Heart left ventricle (tissue), 13 donors: Measurements from ENCODE around the gene KANSL1.

Experiments used
- POLR2A ChIP-seq, 2 donors: fragments of 450-650 bp; IDR thresholded peaks; one replicate each; pipeline ENCODE4 v1.6.1; 2017; ENCODE audit warnings: antibody characterized with exemption in 2 of 2, mild to moderate bottlenecking in 2 of 2, moderate library complexity in 2 of 2
- TF ChIP-seq, protein P1 (sequence below), 12 donors: fragments of 200-600 bp; sonication (generic) in 4 of 12; IDR thresholded peaks; one replicate each; pipeline versions ENCODE4 v1.5.0 to v1.8.0; 2018 to 2022; ENCODE audit warnings: antibody characterized with exemption in 12 of 12, mild to moderate bottlenecking in 5 of 12
- donor health status: ischemic (EF 13 %, LVEDD 7.1; RV severe dilation, severe dysfunction).
- donor health status: DM: no; HTN: yes; CAD: no.
- donor health status: DM: no; HTN: no; CAD: no.
- donor health status: ischemic (EF 25% LVEDD 6.9; RV normal size, moderate dysfunction).
- donor health status: ischemic (EF 25% LVEDD 5.7; RV mildly dilated, moderate dysfunction).
- donor health status: ischemic (EF 35%, LVEDD 5.7; RV mildly dilated, moderate dysfunction).
- donor health status: nonischemic (EF 11% LVEDD 7.7; RV severe dilation, severe dysfunction).
- donor health status: DM: yes; HTN: yes; CAD: no.
- donor health status: PGD.
- donor health status: ischemic (EF 29% LVEDD 5.4; RV normal size, mild dysfunction).
- donor health status: nonischemic (EF 23%, LVEDD 6.1; RV moderate dilation, normal function).

DNA sequence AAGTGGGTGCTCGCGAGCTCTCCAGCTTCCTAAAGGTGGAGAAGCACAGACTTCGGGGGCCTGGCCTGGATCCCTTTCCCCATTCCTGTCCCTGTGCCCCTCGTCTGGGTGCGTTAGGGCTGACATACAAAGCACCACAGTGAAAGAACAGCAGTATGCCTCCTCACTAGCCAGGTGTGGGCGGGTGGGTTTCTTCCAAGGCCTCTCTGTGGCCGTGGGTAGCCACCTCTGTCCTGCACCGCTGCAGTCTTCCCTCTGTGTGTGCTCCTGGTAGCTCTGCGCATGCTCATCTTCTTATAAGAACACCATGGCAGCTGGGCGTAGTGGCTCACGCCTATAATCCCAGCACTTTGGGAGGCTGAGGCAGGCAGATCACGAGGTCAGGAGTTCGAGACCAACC is 196.1 kb downstream of the KANSL1 start:
- TF ChIP-seq, protein P1, sequence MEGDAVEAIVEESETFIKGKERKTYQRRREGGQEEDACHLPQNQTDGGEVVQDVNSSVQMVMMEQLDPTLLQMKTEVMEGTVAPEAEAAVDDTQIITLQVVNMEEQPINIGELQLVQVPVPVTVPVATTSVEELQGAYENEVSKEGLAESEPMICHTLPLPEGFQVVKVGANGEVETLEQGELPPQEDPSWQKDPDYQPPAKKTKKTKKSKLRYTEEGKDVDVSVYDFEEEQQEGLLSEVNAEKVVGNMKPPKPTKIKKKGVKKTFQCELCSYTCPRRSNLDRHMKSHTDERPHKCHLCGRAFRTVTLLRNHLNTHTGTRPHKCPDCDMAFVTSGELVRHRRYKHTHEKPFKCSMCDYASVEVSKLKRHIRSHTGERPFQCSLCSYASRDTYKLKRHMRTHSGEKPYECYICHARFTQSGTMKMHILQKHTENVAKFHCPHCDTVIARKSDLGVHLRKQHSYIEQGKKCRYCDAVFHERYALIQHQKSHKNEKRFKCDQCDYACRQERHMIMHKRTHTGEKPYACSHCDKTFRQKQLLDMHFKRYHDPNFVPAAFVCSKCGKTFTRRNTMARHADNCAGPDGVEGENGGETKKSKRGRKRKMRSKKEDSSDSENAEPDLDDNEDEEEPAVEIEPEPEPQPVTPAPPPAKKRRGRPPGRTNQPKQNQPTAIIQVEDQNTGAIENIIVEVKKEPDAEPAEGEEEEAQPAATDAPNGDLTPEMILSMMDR (IDR thresholded peaks at IDR 0.05): no peak
- no peak for TF ChIP-seq POLR2A (IDR thresholded peaks at IDR 0.05)
